K562 (cell line): ENCODE results near the gene EFHC1. TPM values are rescaled to one million over a fixed set of nuclear protein-coding genes. Genes with fewer than 3 reads are reported as not detected.

ENCODE experiments used
- ATAC-seq: fragments of 200-7000 bp; cut with Tn5 transposase; 3 replicates; pipeline ENCODE4 v1.9.1; 2020; ENCODE audit warnings: moderate library complexity
- BruUV-seq: library from RNA; stranded (reverse); fragments of 400-500 nt; replicated peaks from 2 replicates; lab custom pipeline; 2021; lab: Mats Ljungman, UMichigan
- CTCF ChIA-PET: fragments of 300-600 bp; formaldehyde crosslinking; extraction: SDS; loops from one replicate; lab custom pipeline; 2021; ENCODE audit warnings: low intra/inter-chr PET ratio; lab: Yijun Ruan, JAX
- POLR2A ChIA-PET: fragments of 300-600, 350-650 bp; sonication (Branson Sonifier 250); formaldehyde crosslinking; extraction: SDS; loops from one replicate; lab custom pipeline; 2021; ENCODE audit warnings: antibody characterized with exemption, inconsistent platforms; lab: Yijun Ruan, JAX
- DNase-seq, 4 experiments: peaks; one replicate each; pipeline versions ENCODE4 v3.0.0 to v3.0.0-alpha.2; 2011 to 2018; ENCODE audit warnings: low spot score in 3 of 4, mixed read lengths in 3 of 4; ENCODE audit errors: extremely low read depth in 1 of 4
- FAIRE-seq: peaks from 2 replicates; lab custom pipeline; 2011; peaks lifted over from hg19 to GRCh38; lab: Jason Lieb, UNC
- H2AFZ ChIP-seq: 2 replicates; pipeline ENCODE4 v1.6.0; 2011; ENCODE audit warnings: low read depth, low read length, control low read depth, inconsistent platforms
- H3K27ac ChIP-seq: fragments of 200-600 bp; 3 replicates; pipeline ENCODE4 v1.8.0; 2011; ENCODE audit warnings: low read depth, mild to moderate bottlenecking, control low read depth, inconsistent platforms, low read length, moderate library complexity, mixed read lengths; ENCODE audit errors: extremely low read depth
- H3K27me3 ChIP-seq, 2 experiments: fragments of 300-600 bp in 1 of 2; 2 replicates in 1 of 2; 3 replicates in 1 of 2; pipeline versions ENCODE4 v1.6.0 to v1.8.0; 2011; ENCODE audit warnings: inconsistent platforms in 2 of 2, low read length in 2 of 2, mild to moderate bottlenecking in 1 of 2, mixed read lengths in 1 of 2, moderate library complexity in 1 of 2; ENCODE audit not compliant: control insufficient read depth in 2 of 2, insufficient read depth in 2 of 2
- H3K36me3 ChIP-seq: fragments of 300-600 bp; 3 replicates; pipeline ENCODE4 v1.8.0; 2011; ENCODE audit warnings: mild to moderate bottlenecking, low read length, inconsistent platforms; ENCODE audit not compliant: control insufficient read depth, insufficient read depth
- H3K4me1 ChIP-seq, 2 experiments: fragments of 200-600 bp in 1 of 2; replicated peaks in 1 of 2; 2 replicates in 1 of 2; 3 replicates in 1 of 2; pipeline versions ENCODE4 v1.5.1 to v1.8.0; 2011; ENCODE audit warnings: inconsistent platforms in 2 of 2, low read length in 2 of 2, mild to moderate bottlenecking in 1 of 2, mixed read lengths in 1 of 2, moderate library complexity in 1 of 2; ENCODE audit not compliant: control insufficient read depth in 2 of 2, insufficient read depth in 2 of 2
- H3K4me2 ChIP-seq: 2 replicates; pipeline ENCODE4 v1.6.1; 2011; ENCODE audit warnings: low read length, control low read depth, inconsistent platforms, mixed read lengths; ENCODE audit not compliant: insufficient read depth
- H3K4me3 ChIP-seq: fragments of 200-600 bp; sonication (generic), shearing (Covaris generic); 2 replicates; pipeline ENCODE4 v1.5.1; 2016; ENCODE audit warnings: control low read depth, inconsistent platforms
- H3K79me2 ChIP-seq: fragments of 200-600 bp; 3 replicates; pipeline ENCODE4 v1.8.0; 2011; ENCODE audit warnings: low read length, inconsistent platforms; ENCODE audit not compliant: control insufficient read depth, insufficient read depth
- H3K9ac ChIP-seq, 2 experiments: 2 replicates each; pipeline versions ENCODE4 v1.6.0 to v1.6.1; 2011; ENCODE audit warnings: low read depth in 2 of 2, low read length in 2 of 2, control low read depth in 1 of 2, inconsistent platforms in 1 of 2, mild to moderate bottlenecking in 1 of 2, mixed read lengths in 1 of 2; ENCODE audit not compliant: insufficient read depth in 1 of 2
- H3K9me1 ChIP-seq: one replicate; pipeline ENCODE4 v1.6.0; 2011; ENCODE audit warnings: inconsistent platforms, mild to moderate bottlenecking, low read length, moderate library complexity; ENCODE audit not compliant: control insufficient read depth, insufficient read depth
- H3K9me3 ChIP-seq: replicated peaks from 2 replicates; pipeline ENCODE4 v1.5.1; 2011; ENCODE audit warnings: low read depth, low read length, inconsistent platforms; ENCODE audit not compliant: control insufficient read depth, insufficient read depth
- H4K20me1 ChIP-seq: replicated peaks from 2 replicates; pipeline ENCODE4 v1.6.1; 2011; ENCODE audit warnings: low read length, inconsistent platforms, mixed read lengths; ENCODE audit not compliant: control insufficient read depth, insufficient read depth
- ARID2 ChIP-seq: fragments of 450-650 bp; IDR thresholded peaks from 2 replicates; pipeline ENCODE4 v1.6.1; 2017; ENCODE audit warnings: antibody characterized with exemption, mild to moderate bottlenecking
- BACH1 ChIP-seq: fragments of 200-800 bp; sonication (Bioruptor generic); IDR thresholded peaks from 2 replicates; pipeline ENCODE4 v1.6.1; 2016; ENCODE audit warnings: missing genetic modification characterization, missing compliant biosample characterization
- FOXP4 ChIP-seq: sonication (generic); formaldehyde crosslinking; IDR thresholded peaks from 2 replicates; pipeline ENCODE4 v1.8.0; 2022; ENCODE audit warnings: mild to moderate bottlenecking, missing genetic modification reagents, borderline replicate concordance
- HNRNPH1 ChIP-seq: fragments of 200-400 bp; formaldehyde crosslinking; optimal IDR thresholded peaks from 2 replicates; pipeline ENCODE3; 2017; ENCODE audit warnings: low read depth, mild to moderate bottlenecking, low read length, moderate library complexity
- NCOA1 ChIP-seq: fragments of 450-650 bp; IDR thresholded peaks from 2 replicates; pipeline ENCODE4 v1.6.1; 2016; ENCODE audit warnings: low read depth
- NFXL1 ChIP-seq: fragments of 450-650 bp; formaldehyde crosslinking; IDR thresholded peaks from 2 replicates; pipeline ENCODE4 v1.4.0; 2021; ENCODE audit warnings: mild to moderate bottlenecking
- RFX5 ChIP-seq: IDR thresholded peaks from 2 replicates; pipeline ENCODE4 v1.6.1; 2011; ENCODE audit warnings: low read depth, mild to moderate bottlenecking, improper control_type of control experiment, low read length
- YY1 ChIP-seq, 3 experiments: IDR thresholded peaks; 2 replicates each; pipeline ENCODE4 v1.6.1; 2011; ENCODE audit warnings: low read length in 2 of 3, mild to moderate bottlenecking in 2 of 3, moderate library complexity in 2 of 3, borderline replicate concordance in 1 of 3, control low read depth in 1 of 3, low read depth in 1 of 3; ENCODE audit not compliant: insufficient read depth in 3 of 3, insufficient replicate concordance in 2 of 3, control insufficient read depth in 1 of 3, insufficient read length in 1 of 3; ENCODE audit errors: extremely low read depth in 1 of 3
- ZNF121 ChIP-seq: sonication (generic); formaldehyde crosslinking; conservative IDR thresholded peaks from 2 replicates; pipeline ENCODE4 v1.8.0; 2022; ENCODE audit warnings: missing genetic modification reagents
- WGBS: fragments of 100-300 bp; shearing (Covaris generic); methylation state at CpG from one replicate; pipeline ENCODE4 v1.1.6; 2016; ENCODE audit warnings: low coverage, mixed read lengths; ENCODE audit not compliant: insufficient coverage; ENCODE audit errors: missing lambda C conversion rate; 5-methylcytosine and 5-hydroxymethylcytosine counted together
- in situ Hi-C: fragments of 300-500 bp; cut with MboI; formaldehyde crosslinking; loops from 4 replicates; pipeline ENCODE4 v1.15.0; 2018; ENCODE audit warnings: inconsistent platforms, mixed read lengths
- intact Hi-C: fragments of 100-400 bp; cut with micrococcal nuclease; formaldehyde crosslinking; loops from 2 replicates; pipeline ENCODE4 v1.14.2; 2022
- polyA plus RNA-seq, 8 experiments: library from polyadenylated mRNA; depleted of rRNA in 4 of 8; stranded (reverse) in 5 of 8; unstranded in 3 of 8; fragments of >200 nt; fragmentation: Nextera tagmentation in 2 of 8; fragmentation: Illumina TruSeq in 1 of 8; extraction: Ambion mirVana in 2 of 8; extraction: Trizol in 1 of 8; gene quantifications; 2 replicates each; pipeline versions ENCODE4 v1.2.1 to v1.2.3, GENCODE V29; 2011 to 2014; ENCODE audit warnings: inconsistent platforms in 1 of 8, missing spikeins in 1 of 8
- total RNA-seq, 7 experiments: library from RNA; depleted of rRNA in 6 of 7; stranded (reverse); fragments of >200 nt in 6 of 7; fragmentation: Illumina TruSeq in 2 of 7; extraction: Trizol in 2 of 7; gene quantifications; 2 replicates each; pipeline versions ENCODE4 v1.2.1 to v1.2.3, GENCODE V29; 2011 to 2021; ENCODE audit warnings: low replicate concordance in 1 of 7
- TF ChIP-seq, protein P1 (sequence below): fragments of 450-650 bp; formaldehyde crosslinking; IDR thresholded peaks from 2 replicates; pipeline ENCODE4 v1.4.0; 2020; ENCODE audit warnings: mild to moderate bottlenecking, mixed read lengths

The EFHC1 gene
- total and polyA plus RNA-seq, 9 of the 15 experiments (the other 6 are each of a cell fraction or from before 2014, with no cell fraction given), result 9.5 to 31.0 (median 14.9) TPM

DNA sequence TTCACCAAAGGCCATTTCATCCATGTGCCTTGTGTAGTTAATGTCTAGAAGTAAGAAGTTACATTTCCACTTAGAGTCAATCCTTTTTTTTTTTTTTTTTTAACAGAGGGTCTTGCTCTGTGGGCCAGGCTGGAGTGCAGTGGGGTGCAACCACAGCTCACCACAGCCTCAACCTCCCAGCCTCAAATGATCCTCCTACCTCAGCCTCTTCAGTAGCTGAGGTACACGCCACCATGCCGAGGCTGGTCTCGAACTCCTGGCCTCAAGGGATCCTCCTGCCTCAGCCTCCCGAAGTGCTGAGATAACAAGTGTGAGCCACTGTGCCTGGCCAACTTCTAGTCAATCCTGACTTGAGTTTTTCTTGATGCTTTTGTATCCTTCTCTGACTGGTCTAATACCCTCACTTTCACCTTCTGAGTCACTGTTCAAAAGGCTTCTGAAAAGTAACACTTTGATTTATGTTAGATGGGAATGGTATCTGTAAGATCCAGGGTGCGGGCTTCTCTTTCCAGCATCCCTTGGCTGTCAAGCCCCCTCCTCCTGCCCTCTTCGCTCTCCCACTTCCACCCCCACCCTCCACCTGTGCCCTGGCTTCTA lies 134.6 kb downstream of the EFHC1 start:
- peaks cover 6% of the 10 kb centered on the region; the same call in 1 of the 2 replicates for H4K20me1 ChIP-seq
- POLR2A ChIA-PET, result no interaction called here
- H3K4me2 ChIP-seq, result no peak overlapping the region
- no peak for TF ChIP-seq NCOA1
- TF ChIP-seq ZNF121, result peak; percentile 84; the same call in 1 of the 2 replicates
- CTCF ChIA-PET, result no interaction called here
- intact Hi-C loops, result no loop called here
- no peak overlapping the region for H3K9ac ChIP-seq
- ATAC-seq (no peak), FAIRE-seq (no peak), DNase-seq (no peak)
- no peaks in the 10 kb centered on the region for H3K9me3 ChIP-seq
- H3K27ac ChIP-seq, result no peak overlapping the region
- BruUV-seq, result no TSS peak
- peaks cover 4% of the 10 kb centered on the region; the same call in 2 of the 3 replicates for H3K79me2 ChIP-seq
- no peaks in the 10 kb centered on the region for H3K9me1 ChIP-seq
- no peaks in the 10 kb centered on the region; the same call in 2 of the 3 replicates for H3K36me3 ChIP-seq
- in situ Hi-C loops, result no loop called here
- H3K4me3 ChIP-seq, result no peak overlapping the region
- no peak overlapping the region for H2AFZ ChIP-seq
- 92% methylated on average over 5 of the region's 6 CpGs for WGBS
- H3K27me3 ChIP-seq, result no peaks in the 10 kb centered on the region
- H3K4me1 ChIP-seq, result peaks cover 12 to 31% of the 10 kb centered on the region in 2 experiments

DNA sequence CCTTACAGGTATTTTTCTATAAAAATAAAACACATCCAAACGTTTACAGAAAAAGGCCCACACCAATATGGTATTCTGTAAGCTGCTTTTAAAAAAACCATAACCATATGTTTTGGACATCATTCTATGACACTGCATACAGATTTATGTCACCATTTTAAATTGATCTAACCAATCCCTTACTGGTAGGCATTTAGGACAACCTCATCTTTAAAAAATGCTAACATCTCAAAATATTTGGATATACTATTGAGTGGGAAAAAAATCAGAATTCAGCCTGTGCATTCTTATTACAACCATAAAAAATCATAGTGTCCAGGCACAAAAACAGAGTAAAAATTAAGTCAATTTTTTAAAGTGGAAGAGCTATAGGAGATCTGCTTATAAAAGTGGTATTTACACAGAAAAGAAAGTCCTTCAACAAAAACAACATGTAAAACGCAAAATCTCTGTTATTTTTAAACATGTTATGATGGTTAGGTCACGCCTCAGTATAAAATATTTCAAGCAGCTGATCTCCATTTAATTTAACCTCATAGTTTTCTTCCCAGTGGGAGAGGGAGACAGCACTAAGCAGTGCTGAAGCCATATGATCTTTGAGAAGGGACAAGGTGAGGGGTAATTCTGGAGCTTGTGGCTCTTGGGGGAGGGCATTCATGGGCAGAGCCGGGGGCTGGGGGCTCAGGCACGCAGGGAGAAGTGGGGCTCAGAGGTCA lies 135.5 kb downstream of the EFHC1 start:
- WGBS, result 36% methylated on average over 3 of the region's 5 CpGs
- FAIRE-seq (no peak), DNase-seq (no peak), ATAC-seq (no peak)
- peaks cover 12 to 30% of the 10 kb centered on the region in 2 experiments for H3K4me1 ChIP-seq
- peaks cover 6% of the 10 kb centered on the region; the same call in 1 of the 2 replicates for H4K20me1 ChIP-seq
- ChIA-PET POLR2A (interaction anchor here (0.7 to 1.2 kb wide), 2 partner anchors 15 to 16 kb away, joined by 4 to 5 read pairs; no protein-coding TSS in a partner anchor), CTCF (no interaction called here)
- in situ Hi-C loops (no loop called here), intact Hi-C loops (no loop called here)
- H3K4me2 ChIP-seq, result no peak overlapping the region
- peaks cover 5% of the 10 kb centered on the region for H3K79me2 ChIP-seq
- H3K9me3 ChIP-seq, result no peaks in the 10 kb centered on the region
- no peak overlapping the region for H3K9ac ChIP-seq
- no peak overlapping the region for H3K27ac ChIP-seq
- no peak overlapping the region for H3K4me3 ChIP-seq
- no peak overlapping the region for H2AFZ ChIP-seq
- H3K9me1 ChIP-seq, result no peaks in the 10 kb centered on the region
- no peaks in the 10 kb centered on the region; the same call in 2 of the 3 replicates for H3K36me3 ChIP-seq
- no peaks in the 10 kb centered on the region for H3K27me3 ChIP-seq
- BruUV-seq, result no TSS peak
- TF ChIP-seq RFX5, result no peak
- TF ChIP-seq NFXL1 (CRISPR knock-in tag), result no peak
- TF ChIP-seq HNRNPH1, result no peak
- no peak for TF ChIP-seq ARID2
- no peak for TF ChIP-seq YY1 (IDR thresholded peaks at IDR 0.05; ENCODE audit: borderline replicate concordance in 1 of 3, control insufficient read depth in 1 of 3, extremely low read depth in 1 of 3, insufficient read depth in 3 of 3, insufficient read length in 1 of 3, insufficient replicate concordance in 2 of 3, low read depth in 1 of 3, low read length in 2 of 3)
- TF ChIP-seq, protein P1, sequence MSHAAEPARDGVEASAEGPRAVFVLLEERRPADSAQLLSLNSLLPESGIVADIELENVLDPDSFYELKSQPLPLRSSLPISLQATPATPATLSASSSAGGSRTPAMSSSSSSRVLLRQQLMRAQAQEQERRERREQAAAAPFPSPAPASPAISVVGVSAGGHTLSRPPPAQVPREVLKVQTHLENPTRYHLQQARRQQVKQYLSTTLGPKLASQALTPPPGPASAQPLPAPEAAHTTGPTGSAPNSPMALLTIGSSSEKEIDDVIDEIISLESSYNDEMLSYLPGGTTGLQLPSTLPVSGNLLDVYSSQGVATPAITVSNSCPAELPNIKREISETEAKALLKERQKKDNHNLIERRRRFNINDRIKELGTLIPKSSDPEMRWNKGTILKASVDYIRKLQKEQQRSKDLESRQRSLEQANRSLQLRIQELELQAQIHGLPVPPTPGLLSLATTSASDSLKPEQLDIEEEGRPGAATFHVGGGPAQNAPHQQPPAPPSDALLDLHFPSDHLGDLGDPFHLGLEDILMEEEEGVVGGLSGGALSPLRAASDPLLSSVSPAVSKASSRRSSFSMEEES, result no peak
- no peak for TF ChIP-seq BACH1 (tag)
- no peak for TF ChIP-seq FOXP4 (CRISPR knock-in tag)
